CD4-positive, alpha-beta memory T cell (primary cell): ENCODE measurements around the gene GON4L. TPM values are rescaled to one million over a fixed set of nuclear protein-coding genes. Genes with fewer than 3 reads are reported as not detected.
"Not testable (repeated sequence)": the region's sequence is repeated elsewhere in the genome, so short reads cannot be mapped to it uniquely, and the experiment has no call there.

Experiments
- CTCF ChIA-PET: fragments of 350-600 bp; sonication (Branson Sonifier 250); formaldehyde crosslinking; loops from one replicate; lab custom pipeline; 2021; ENCODE audit warnings: inconsistent platforms; ENCODE audit not compliant: partially characterized antibody; lab: Charles Lee
- POLR2A ChIA-PET: fragments of 350-600 bp; sonication (Branson Sonifier 250); formaldehyde crosslinking; loops from one replicate; lab custom pipeline; 2021; ENCODE audit not compliant: partially characterized antibody; lab: Charles Lee
- DNase-seq, 5 donors: peaks; one replicate each; pipeline versions ENCODE4 v3.0.0 to v3.0.0-alpha.2; 2020 to 2022; ENCODE audit warnings: mixed read lengths in 1 of 5
- H3K27ac ChIP-seq: one replicate; pipeline ENCODE4 v1.7.0; 2013; ENCODE audit warnings: low read depth, low read length
- H3K27me3 ChIP-seq: 2 replicates; pipeline ENCODE4 v1.7.0; 2013; ENCODE audit warnings: mild to moderate bottlenecking, low read length, moderate library complexity; ENCODE audit not compliant: insufficient read depth
- H3K36me3 ChIP-seq: 2 replicates; pipeline ENCODE4 v1.7.0; 2013; ENCODE audit warnings: mild to moderate bottlenecking, low read length, moderate library complexity; ENCODE audit not compliant: insufficient read depth
- H3K4me1 ChIP-seq: 2 replicates; pipeline ENCODE4 v1.7.0; 2013; ENCODE audit warnings: mild to moderate bottlenecking, low read length, moderate library complexity; ENCODE audit not compliant: insufficient read depth
- H3K4me3 ChIP-seq, 2 donors: one replicate each; pipeline ENCODE4 v1.7.0; 2013; ENCODE audit warnings: low read length in 2 of 2, mild to moderate bottlenecking in 1 of 2
- H3K9me3 ChIP-seq, 2 donors: one replicate each; pipeline ENCODE4 v1.7.0; 2013; ENCODE audit warnings: low read length in 2 of 2, control low read depth in 1 of 2; ENCODE audit not compliant: control insufficient read depth in 1 of 2
- H3K27ac Mint-ChIP-seq, 7 donors: one replicate each; pipeline ENCODE4 v1.8.0; 2020 to 2021; ENCODE audit warnings: mixed read lengths in 7 of 7, mild to moderate bottlenecking in 6 of 7, inconsistent platforms in 3 of 7, moderate library complexity in 3 of 7
- H3K27me3 Mint-ChIP-seq, 2 donors: one replicate each; pipeline ENCODE4 v1.8.0; 2020 to 2021; ENCODE audit warnings: mixed read lengths in 2 of 2
- H3K36me3 Mint-ChIP-seq, 2 donors: one replicate each; pipeline ENCODE4 v1.8.0; 2020 to 2021; ENCODE audit warnings: mixed read lengths in 2 of 2, inconsistent platforms in 1 of 2, mild to moderate bottlenecking in 1 of 2
- H3K4me1 Mint-ChIP-seq, 4 donors: one replicate each; pipeline ENCODE4 v1.8.0; 2020 to 2021; ENCODE audit warnings: mixed read lengths in 4 of 4, mild to moderate bottlenecking in 1 of 4
- H3K4me3 Mint-ChIP-seq, 8 donors: one replicate each; pipeline ENCODE4 v1.8.0; 2020 to 2021; ENCODE audit warnings: mixed read lengths in 8 of 8, mild to moderate bottlenecking in 7 of 8, moderate library complexity in 6 of 8, inconsistent platforms in 3 of 8
- H3K9me3 Mint-ChIP-seq, 8 donors: one replicate each; pipeline ENCODE4 v1.8.0; 2020 to 2021; ENCODE audit warnings: mixed read lengths in 8 of 8, mild to moderate bottlenecking in 5 of 8, inconsistent platforms in 3 of 8, moderate library complexity in 1 of 8
- intact Hi-C: fragments of 100-400 bp; cut with micrococcal nuclease; formaldehyde crosslinking; loops from one replicate; pipeline ENCODE4 v1.15.1; 2023
- polyA plus RNA-seq, 2 donors: library from polyadenylated mRNA; unstranded; fragments of 300-500 nt; fragmentation: Illumina TruSeq; gene quantifications; one replicate each; pipeline ENCODE4 v1.2.3, GENCODE V29; 2021
- total RNA-seq, 2 experiments: library from RNA; stranded (reverse); gene quantifications; one replicate each; pipeline ENCODE4 v1.2.3, GENCODE V29; 2021

The GON4L gene
- total and polyA plus RNA-seq, 4 experiments from 2014 or later: 9.3 to 134 (median 84.8) TPM

DNA sequence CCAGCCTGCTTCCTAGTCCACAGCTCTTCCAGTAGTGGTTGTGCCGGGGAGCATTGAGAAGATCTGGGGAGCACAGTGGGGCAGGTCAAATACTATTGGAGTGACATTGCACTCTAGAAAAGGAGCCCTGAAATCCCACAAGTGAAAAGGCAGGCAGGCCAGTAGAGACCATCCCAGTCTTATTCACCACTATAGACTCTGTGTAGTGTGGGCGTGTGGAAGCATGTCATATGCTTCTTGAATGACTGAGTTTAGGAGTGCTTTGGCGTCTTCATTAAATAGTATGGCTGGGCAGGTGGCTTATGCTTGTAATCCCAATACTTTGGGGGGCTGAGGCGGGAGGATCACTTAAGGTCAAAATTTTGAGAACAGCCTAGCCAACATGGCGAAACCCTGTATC, 152.6 kb downstream of the GON4L start:
- CTCF ChIA-PET, H3K27me3 ChIP-seq, H3K4me3 ChIP-seq, H3K4me3 Mint-ChIP-seq, H3K9me3 Mint-ChIP-seq, H3K36me3 ChIP-seq, H3K27ac ChIP-seq, H3K27me3 Mint-ChIP-seq, intact Hi-C loops, DNase-seq, H3K4me1 ChIP-seq, H3K9me3 ChIP-seq: not testable (repeated sequence)
- peaks cover 18 to 38% (median 25%) of the 10 kb centered on the region in 4 donors for H3K4me1 Mint-ChIP-seq
- peaks cover 2 to 10% of the 10 kb centered on the region in 2 donors for H3K36me3 Mint-ChIP-seq
- peak overlapping the region in 2 of 7 donors; percentile 24 to 84 for H3K27ac Mint-ChIP-seq
- POLR2A ChIA-PET: interaction anchor here (1.0 kb wide), 1 partner anchor 11 kb away, joined by 3 read pairs; no protein-coding TSS in a partner anchor

DNA sequence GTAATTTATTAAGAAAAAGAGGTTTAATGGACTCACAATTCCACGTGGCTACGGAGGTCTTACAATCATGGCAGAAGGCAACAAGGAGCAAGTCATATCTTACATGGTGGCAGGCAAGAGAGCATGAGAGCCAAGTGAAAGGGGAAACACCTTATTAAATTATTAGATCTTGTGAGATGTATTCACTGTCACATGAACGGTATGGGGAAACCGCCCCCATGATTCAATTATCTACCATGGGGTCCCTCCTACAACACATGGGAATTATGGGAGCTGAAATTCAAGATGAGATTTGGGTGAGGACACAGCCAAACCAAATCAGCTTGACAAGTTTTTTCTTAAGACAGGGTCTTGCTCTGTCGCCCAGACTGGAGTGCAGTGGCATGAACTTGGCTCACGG, 153.8 kb downstream of the GON4L start:
- no peaks in the 10 kb centered on the region for H3K27me3 ChIP-seq
- no peaks in the 10 kb centered on the region for H3K36me3 ChIP-seq
- H3K9me3 ChIP-seq: no peaks in the 10 kb centered on the region
- intact Hi-C loops: no loop called here
- ChIA-PET POLR2A (no interaction called here), CTCF (no interaction called here)
- no peak for DNase-seq
- no peaks in the 10 kb centered on the region for H3K27me3 Mint-ChIP-seq
- no peak overlapping the region for H3K4me3 ChIP-seq
- peaks cover 6% of the 10 kb centered on the region for H3K4me1 ChIP-seq
- peaks cover 2 to 10% of the 10 kb centered on the region in 2 donors for H3K36me3 Mint-ChIP-seq
- H3K4me1 Mint-ChIP-seq: peaks cover 19 to 49% (median 33%) of the 10 kb centered on the region in 4 donors
- H3K9me3 Mint-ChIP-seq: no peaks in the 10 kb centered on the region
- peak overlapping the region in 1 of 7 donors; percentile 19 for H3K27ac Mint-ChIP-seq
- no peak overlapping the region for H3K27ac ChIP-seq
- no peak overlapping the region for H3K4me3 Mint-ChIP-seq

DNA sequence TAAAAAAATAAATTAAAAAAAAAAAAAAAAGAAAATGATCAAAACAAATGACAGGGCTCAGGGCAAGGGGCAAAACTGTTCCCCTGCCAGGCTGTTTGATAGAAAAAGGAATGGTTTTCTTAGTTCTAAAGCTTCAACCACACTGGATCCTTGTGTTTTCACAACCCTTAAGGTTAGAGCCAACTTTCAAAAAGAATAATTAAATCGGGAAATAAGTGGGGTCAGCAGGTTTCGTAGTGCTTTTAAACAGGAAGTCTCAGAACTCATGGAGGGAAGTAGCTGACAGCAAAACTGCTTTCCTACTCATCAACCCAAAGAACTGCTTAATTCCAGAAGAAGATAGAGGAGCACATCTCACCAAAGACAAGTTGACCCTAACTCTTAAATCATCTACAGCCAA, 155.3 kb downstream of the GON4L start:
- DNase-seq, H3K9me3 ChIP-seq, H3K9me3 Mint-ChIP-seq, H3K36me3 Mint-ChIP-seq, H3K4me3 ChIP-seq, H3K27ac ChIP-seq, H3K4me1 ChIP-seq, H3K27me3 Mint-ChIP-seq, H3K4me3 Mint-ChIP-seq, CTCF ChIA-PET, H3K27me3 ChIP-seq, H3K36me3 ChIP-seq, POLR2A ChIA-PET, intact Hi-C loops, H3K27ac Mint-ChIP-seq: not testable (repeated sequence)
- H3K4me1 Mint-ChIP-seq: peaks cover 22 to 55% (median 36%) of the 10 kb centered on the region in 4 donors

Other genes starting within 250 kb of the GON4L start
- gene MSTO1, start 247.0 kb downstream of the GON4L start, total RNA-seq: 100 to 1,000 TPM; 125 to 127 TPM
- gene MSTO1, start 247.0 kb downstream of the GON4L start, polyA plus RNA-seq: 10 to 100 TPM; 13.3 to 24.5 TPM
- gene YY1AP1, start 168.4 kb downstream of the GON4L start, total RNA-seq: 100 to 1,000 TPM in 1 of 2 experiments, 10 to 100 TPM in 1; 97.0 to 102 TPM
- 10 to 100 TPM; 20.6 to 51.7 TPM for gene YY1AP1, start 168.4 kb downstream of the GON4L start, polyA plus RNA-seq
- 100 to 1,000 TPM; 126 to 136 TPM for gene DAP3, start 168.1 kb downstream of the GON4L start, total RNA-seq
- 100 to 1,000 TPM; 102 to 177 TPM for gene DAP3, start 168.1 kb downstream of the GON4L start, polyA plus RNA-seq
- gene SYT11, start 2.4 kb upstream of the GON4L start, total RNA-seq: 10 to 100 TPM; 17.7 to 18.2 TPM
- gene SYT11, start 2.4 kb upstream of the GON4L start, polyA plus RNA-seq: 10 to 100 TPM; 10.7 to 15.8 TPM
- 10 to 100 TPM; 45.0 to 48.0 TPM for gene RIT1, start 54.1 kb upstream of the GON4L start, total RNA-seq
- 10 to 100 TPM; 14.1 to 20.4 TPM for gene RIT1, start 54.1 kb upstream of the GON4L start, polyA plus RNA-seq
- 100 to 1,000 TPM; 127 to 134 TPM for gene KHDC4, start 77.2 kb upstream of the GON4L start, total RNA-seq
- gene KHDC4, start 77.2 kb upstream of the GON4L start, polyA plus RNA-seq: 1 to 10 TPM; 5.5 to 9.4 TPM
- not detected for gene RXFP4, start 84.4 kb upstream of the GON4L start, total RNA-seq
- gene RXFP4, start 84.4 kb upstream of the GON4L start, polyA plus RNA-seq: under 1 TPM in 1 of 2 donors, not detected in 1; 0.91 TPM
- gene ARHGEF2, start 121.3 kb upstream of the GON4L start, total RNA-seq: 100 to 1,000 TPM; 190 to 198 TPM
- 10 to 100 TPM in 1 of 2 donors, 1 to 10 TPM in 1; 6.7 to 30.4 TPM for gene ARHGEF2, start 121.3 kb upstream of the GON4L start, polyA plus RNA-seq
- 100 to 1,000 TPM; 252 to 276 TPM for gene SSR2, start 163.7 kb upstream of the GON4L start, total RNA-seq
- gene SSR2, start 163.7 kb upstream of the GON4L start, polyA plus RNA-seq: 100 to 1,000 TPM; 349 to 442 TPM
- 10 to 100 TPM; 38.0 to 39.5 TPM for gene UBQLN4, start 196.6 kb upstream of the GON4L start, total RNA-seq
- gene UBQLN4, start 196.6 kb upstream of the GON4L start, polyA plus RNA-seq: 10 to 100 TPM in 1 of 2 donors, 1 to 10 TPM in 1; 8.9 to 12.7 TPM
- 10 to 100 TPM; 33.0 to 35.5 TPM for gene LAMTOR2, start 197.6 kb upstream of the GON4L start, total RNA-seq
- 100 to 1,000 TPM; 136 to 151 TPM for gene LAMTOR2, start 197.6 kb upstream of the GON4L start, polyA plus RNA-seq
- gene RAB25, start 203.9 kb upstream of the GON4L start, total RNA-seq: 1 to 10 TPM in 1 of 2 experiments, under 1 TPM in 1; 0.53 to 1.5 TPM
- 1 to 10 TPM; 5.9 to 6.6 TPM for gene RAB25, start 203.9 kb upstream of the GON4L start, polyA plus RNA-seq
- not detected for gene MEX3A, start 225.3 kb upstream of the GON4L start, total RNA-seq
- not detected for gene MEX3A, start 225.3 kb upstream of the GON4L start, polyA plus RNA-seq